Suppressor macrophage treated with lipopolysaccharide for 4 hours (primary cell): ENCODE data around the gene C11orf98.
"Not testable (repeated sequence)": the region's sequence is repeated elsewhere in the genome, so short reads cannot be mapped to it uniquely, and the experiment has no call there.

Source experiments
- DNase-seq: peaks from one replicate; pipeline ENCODE4 v3.0.0-alpha.2; 2020

Gene C11orf98

DNA sequence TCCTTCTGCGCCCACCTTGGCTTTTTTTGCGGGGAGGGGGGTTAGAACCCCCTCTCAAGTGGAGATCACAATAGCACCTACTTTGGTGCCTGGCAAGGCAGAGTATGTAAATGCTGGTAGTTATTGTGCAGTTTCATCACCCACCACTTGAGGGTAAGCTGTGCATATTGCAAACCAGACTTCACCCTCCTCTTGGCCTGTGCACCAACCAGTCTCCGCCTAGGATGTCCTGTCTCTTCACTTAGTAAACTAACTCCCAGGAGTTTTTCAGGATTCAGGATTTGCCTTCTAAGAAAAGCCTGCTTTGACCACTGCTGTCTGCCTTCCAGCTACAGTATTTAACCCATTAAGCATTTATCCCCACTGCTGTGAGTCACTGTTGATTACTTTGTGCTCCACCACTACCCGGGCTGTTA lies 15.8 kb upstream of the C11orf98 start:
- peak; percentile 43 for DNase-seq

DNA sequence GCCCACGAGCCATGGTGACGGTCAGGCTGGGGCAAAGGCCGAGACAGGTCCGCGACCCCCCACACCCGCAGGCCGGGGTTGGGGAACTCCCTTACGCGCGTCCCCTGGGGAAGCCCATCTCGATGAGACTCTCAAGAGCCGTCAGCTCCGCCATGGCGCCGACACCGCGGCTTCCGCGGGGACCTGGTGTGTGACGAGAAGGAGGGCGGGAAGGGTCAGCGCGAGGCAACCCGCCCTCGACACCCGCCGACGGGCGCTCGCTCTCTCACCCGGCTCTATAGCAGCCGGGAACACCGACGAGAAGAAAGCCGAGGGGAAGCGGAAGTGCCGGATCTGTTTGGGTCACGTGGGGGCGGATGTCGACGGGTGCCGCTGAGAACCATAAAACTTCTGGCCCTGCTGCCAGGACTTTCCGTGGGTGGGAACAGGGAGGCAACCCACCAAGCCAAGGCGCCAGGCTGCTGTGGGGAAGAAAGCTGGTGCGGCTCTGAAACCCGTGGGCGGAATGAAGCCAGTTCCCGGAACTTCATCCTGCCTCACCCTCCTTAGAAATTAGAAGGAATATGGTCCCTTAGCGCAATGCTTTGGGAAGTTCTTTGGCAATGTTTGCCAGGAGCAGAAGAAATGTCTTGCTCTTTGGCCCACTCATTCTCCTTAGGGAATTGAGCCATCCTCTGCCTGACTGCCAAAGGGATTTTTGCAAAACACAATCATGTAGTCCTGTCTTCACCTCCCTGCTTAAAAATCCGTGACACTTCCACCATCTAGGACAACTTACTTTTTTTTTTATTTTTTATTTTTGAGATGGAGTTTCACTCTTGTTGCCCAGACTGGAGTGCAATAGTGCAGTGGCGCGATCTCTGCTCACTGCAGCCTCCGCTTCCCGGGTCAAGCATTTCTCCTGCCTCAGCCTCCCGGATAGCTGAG lies 14.0 kb upstream of the C11orf98 start, which contains the start of gene UBXN1:
Gene UBXN1, minus strand, starts transcription at position 304 of the 927 bp plus-strand sequence. Its CDS starts 150 bp downstream, at position 154.
- DNase-seq = peak; percentile 94

DNA sequence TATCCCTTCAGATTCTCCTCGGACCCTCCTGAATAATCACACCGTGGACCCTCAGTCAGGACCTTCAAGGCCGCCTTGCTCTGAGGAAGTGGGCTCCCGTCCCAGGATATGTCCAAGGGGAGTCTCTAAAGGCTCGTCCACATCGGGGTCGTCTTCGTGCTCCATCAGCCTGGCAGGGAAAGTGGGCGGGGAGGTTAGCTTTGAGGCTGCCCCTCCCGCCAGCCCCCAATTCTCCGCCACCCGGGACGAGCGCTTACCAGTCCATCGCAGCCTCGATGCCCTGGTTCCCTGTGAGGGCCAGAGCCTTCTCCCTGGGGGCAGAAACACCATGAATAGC lies 13.4 kb upstream of the C11orf98 start:
- DNase-seq = no peak

DNA sequence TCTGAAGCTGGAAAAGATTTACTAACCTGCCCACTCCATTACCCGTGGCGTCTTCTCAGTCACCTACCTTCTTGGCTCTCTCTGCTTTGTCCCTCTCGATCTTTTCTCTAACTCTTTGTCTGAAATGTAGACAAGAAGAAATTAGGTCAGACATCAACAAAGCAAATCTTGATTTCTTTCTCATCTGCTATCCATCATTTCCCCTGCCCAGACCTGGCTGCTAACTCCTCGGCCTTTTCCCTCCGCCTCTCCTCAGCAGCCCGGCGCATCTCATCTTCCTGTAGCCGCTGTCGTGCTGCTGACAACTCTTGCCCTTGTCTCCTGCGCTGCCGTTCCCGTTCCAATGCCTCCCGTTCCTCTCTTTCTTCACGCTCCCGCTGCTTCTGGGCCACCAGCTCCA lies 12.7 kb upstream of the C11orf98 start:
- DNase-seq = no peak

DNA sequence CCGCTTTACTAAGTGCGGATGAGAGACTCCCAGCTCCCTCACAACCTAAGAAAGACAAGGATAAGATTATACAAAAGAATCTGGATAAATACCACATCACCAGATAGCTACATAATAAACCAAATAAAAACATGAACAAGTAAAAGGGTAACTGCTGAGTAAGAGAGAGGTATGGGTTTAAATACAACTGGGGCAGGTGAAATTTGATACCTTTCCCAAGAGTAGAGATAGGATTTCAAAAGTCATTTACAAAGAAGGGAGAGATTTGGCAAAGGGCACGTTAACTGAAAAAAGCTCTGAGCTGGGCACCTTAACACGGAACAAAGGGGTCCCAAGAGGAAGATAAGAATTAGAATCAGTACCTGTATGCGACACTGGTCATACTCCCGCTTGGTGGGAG lies 12.1 kb upstream of the C11orf98 start:
- DNase-seq = no peak

DNA sequence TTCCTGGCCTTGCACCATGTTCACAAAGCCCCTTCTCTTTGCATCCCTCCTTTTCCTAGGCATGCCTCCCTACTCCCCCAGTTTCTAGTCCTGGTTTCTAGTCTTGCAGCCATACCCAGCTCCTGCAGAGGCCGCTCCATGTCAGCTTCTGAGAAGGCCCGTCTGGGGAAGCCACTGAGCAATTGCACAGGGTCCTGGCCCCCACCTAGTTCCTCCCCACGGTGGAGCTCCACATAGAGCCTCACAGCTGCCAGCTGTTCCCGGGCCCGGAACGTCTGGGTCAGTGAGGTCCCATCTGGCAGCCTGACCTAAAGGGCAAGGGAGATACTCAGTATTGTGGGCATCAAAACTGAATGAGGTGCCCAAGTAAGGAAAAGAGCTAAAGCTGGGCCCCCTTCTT lies 11.7 kb upstream of the C11orf98 start:
- no peak for DNase-seq

DNA sequence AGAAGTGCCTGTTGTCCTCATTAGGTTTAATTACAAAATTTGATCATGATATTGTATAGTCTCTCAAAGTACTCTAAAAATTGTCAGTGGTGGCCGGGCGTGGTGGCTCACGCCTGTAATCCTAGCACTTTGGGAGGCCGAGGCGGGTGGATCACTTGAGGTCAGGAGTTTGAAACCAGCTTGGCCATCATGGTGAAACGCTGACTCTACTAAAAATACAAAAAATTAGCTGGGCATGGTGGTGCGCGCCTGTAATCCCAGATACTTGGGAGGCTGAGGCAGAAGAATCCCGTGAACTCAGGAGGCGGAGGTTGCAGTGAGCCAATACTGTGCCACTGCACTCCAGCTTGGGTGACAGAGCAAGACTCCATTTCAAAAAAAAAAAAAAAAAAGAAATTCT lies 10.4 kb upstream of the C11orf98 start:
- not testable (repeated sequence) for DNase-seq

DNA sequence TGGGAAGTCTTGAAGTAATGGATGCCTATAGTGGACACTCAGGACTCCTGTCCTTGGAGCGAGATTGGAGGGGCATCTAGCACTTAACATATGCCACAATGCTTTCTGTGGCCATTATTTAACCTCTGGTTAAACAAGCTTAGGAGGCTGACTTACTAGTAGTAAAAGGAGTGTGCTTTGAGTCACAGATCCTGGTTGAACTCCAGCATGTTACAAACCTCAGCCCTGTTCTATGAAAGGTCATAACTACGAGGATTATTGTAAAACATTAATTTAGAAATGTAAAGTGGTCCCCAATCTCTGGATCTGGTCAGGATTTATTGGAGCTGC lies 8.2 kb upstream of the C11orf98 start:
- no peak for DNase-seq

DNA sequence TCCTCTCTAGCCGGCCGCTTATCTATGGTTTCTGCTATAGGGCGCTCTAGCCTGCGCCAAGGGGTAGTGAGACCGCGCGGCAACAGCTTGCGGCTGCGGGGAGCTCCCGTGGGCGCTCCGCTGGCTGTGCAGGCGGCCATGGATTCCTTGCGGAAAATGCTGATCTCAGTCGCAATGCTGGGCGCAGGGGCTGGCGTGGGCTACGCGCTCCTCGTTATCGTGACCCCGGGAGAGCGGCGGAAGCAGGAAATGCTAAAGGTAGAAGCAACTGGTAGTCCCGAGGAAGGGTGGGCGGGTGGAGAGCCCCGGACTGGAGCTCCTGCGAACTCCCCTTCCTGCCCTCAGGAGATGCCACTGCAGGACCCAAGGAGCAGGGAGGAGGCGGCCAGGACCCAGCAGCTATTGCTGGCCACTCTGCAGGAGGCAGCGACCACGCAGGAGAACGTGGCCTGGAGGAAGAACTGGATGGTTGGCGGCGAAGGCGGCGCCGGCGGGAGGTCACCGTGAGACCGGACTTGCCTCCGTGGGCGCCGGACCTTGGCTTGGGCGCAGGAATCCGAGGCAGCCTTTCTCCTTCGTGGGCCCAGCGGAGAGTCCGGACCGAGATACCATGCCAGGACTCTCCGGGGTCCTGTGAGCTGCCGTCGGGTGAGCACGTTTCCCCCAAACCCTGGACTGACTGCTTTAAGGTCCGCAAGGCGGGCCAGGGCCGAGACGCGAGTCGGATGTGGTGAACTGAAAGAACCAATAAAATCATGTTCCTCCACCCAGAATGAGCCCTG lies 6.8 kb upstream of the C11orf98 start, which contains the start of the genes LBHD1 and UQCC3:
Gene LBHD1, minus strand, starts transcription at position 660 of the 782 bp plus-strand sequence. CDS start 2,236 bp downstream, outside the sequence.
Gene UQCC3, plus strand, starts transcription at position 66 of the 782 bp plus-strand sequence. Its CDS starts 73 bp downstream, at position 139.
- peak; percentile 83 for DNase-seq

DNA sequence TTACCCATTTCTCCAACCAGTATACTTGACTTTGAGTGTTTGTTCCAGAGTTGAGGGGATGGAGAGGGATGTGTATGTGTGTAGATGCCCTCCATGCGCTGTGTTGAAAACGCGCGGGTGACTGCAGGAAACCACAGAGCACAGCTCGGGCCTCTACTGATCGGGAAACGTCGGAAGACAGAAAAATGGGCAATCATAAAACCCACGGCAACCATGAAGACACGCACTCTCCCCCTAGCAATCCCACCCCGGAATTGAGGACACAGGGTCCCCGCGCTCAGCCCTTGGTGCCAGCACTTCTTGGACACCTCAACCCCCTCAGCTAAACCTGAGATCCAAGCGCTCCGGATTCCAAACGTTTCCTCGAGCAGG lies 6.2 kb upstream of the C11orf98 start:
- DNase-seq = no peak

DNA sequence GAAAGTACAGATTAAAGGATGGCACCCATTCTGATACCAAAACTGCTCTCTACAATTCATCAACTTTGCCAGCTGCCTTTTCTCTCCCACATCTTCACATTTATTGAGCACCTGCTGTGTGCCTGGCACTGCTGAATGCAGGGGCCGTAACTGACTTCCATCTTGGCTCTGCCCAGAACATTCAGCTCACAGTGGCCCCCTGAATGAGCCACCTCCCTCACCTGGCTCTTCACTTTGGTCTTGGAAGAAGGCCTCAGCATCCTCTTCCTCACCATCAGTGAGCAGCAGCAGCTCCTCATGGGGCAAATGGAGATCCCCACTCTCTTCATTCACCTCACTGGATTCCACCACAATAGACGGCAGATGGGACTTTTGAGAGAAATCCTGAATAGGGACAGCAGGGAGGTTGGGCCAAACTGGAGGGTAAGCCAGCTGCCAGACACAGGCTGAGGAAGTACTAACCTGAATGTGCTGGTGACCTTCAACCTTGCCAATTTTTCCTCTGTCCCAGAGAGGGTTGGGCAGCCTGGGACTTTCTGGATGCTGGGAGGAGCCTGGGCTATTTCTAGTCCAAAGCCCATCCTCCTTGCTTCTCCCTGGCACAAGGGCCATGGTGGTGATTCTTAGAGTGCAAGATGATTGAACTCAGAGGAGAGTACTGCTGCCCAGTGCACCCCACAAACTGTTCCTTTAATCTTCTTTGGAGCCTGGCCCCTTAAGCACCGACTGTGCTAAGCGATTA lies 4.6 kb upstream of the C11orf98 start:
- DNase-seq = no peak

DNA sequence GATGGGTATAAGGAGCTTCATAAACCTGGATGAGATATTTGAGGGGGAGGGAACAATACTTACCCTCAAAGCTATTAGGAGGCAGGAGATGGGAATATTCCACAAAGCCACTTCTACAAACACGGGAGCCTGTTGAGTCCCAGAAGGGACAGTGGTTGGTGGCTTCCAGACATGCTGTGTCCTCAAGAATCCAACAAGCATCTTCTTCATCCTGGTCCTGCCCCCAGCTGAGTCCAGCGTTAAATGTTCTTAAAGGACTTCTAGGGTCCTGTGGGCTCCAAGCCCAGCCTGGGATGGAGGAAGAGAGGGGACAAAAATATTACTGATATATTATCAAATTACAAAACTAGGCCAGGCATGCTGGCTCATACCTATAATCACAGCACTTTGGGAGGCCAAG lies 2.5 kb upstream of the C11orf98 start:
- no peak for DNase-seq

DNA sequence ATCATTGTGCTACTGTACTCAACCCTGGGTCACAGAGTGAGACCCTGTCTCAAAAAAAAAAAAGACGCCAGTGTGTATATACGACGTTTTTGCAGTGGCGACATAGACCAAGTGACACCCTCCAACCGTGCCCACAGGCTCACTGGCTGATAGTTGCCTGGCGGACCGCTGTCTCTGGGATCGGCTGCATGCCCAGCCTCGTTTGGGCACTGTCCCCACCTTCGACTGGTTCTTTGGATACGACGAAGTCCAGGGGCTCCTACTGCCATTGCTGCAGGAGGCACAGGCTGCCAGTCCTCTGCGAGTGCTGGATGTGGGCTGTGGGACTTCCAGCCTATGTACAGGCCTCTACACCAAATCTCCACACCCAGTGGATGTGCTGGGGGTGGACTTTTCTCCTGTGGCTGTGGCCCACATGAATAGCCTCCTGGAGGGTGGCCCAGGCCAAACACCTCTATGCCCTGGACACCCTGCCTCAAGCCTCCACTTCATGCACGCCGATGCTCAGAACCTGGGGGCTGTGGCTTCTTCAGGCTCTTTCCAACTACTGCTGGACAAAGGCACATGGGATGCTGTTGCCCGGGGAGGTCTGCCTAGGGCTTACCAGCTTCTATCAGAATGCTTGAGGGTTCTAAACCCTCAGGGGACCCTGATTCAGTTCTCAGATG lies 1.4 kb upstream of the C11orf98 start:
- DNase-seq = no peak

DNA sequence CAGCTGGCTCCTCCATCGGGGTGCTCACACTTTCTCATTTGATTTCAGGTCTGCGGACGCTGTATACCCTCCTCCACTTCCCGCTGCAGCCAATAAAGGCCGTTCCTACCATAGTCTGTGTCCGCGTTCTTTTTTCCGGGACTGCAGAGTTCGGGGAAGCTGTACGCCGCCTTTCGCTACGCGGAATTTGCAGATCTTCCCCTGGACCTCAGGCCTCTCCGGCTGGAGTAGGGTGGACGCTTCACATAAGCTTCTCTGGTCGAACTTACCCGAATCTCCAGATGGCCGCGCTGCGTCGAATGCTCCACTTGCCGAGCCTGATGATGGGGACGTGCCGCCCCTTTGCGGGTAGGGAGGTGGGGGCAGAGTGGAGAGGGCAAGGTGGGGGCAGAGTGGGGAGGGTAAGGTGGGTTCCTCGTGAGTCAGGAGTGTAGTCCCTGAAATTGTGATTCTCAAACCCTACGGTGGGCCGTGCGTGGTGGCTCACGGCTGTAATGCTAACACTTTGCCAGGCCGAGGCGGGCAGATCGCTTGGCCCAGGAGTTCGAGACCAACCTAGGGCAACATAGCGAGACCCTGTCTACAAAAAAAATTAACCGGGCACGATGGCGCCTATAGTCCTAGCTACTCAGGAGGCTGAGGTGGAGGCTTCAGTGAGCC lies 719 bp upstream of the C11orf98 start:
- DNase-seq = peak; percentile 60

DNA sequence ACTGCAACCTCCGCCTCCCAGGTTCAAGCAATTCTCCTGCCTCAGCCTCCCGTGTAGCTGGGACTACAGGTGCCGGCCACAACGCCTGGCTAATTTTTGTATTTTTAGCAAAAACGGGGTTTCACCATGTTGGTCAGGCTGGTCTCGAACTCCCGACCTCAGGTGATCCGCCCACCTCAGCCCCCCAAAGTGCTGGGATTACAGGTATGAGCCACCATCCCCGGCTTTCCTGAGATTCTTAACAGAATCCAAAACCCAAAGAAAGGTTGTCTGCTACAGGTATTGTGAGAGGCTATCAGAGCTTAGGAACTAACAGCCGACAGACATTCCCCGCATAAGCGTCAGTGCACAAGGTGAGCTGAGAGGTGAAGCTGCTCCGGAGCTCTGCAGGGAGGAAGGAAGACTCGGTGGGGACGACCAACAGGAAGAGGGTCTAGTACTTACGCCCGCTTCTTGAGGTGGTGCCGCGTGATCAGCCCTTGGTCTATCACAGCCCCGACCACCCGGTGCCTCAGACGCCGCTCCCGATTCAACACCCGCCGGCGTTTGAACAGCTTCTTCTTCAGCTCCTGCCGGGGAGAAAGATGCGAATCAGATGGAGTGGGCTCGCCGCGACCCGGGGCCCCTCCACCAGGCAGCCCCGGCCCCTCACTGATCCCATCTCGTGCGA lies 470 bp downstream of the C11orf98 start:
- no peak for DNase-seq

DNA sequence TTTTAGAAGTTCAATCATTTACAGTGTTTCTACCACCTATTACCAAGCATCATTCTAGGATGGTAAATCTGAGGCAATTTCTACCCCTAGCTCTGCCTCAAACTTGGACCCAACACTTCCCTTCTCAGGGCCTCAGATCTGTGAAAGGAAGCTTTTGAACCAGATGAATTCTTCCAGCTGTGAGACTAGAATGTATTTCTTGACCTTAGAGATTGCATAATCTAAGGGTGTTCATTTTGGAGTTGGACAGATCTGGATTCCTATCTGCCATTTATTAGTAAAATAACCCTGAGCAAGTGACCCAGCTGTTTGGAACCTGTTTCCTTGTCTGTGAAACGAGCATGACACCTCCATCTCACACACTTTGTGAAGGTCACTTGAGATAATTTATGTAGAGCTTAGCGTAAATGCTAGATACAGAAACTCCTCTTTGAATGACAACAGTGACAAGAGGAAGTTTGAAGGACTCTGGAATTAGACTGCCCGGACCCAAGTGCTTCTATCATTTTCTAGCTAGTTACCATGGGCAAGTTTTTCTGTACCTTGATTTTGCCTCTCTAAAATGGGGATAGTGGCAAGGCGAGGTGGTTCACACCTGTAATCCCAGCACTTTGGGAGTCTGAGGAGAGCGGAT lies 8.1 kb downstream of the C11orf98 start:
- no peak for DNase-seq

DNA sequence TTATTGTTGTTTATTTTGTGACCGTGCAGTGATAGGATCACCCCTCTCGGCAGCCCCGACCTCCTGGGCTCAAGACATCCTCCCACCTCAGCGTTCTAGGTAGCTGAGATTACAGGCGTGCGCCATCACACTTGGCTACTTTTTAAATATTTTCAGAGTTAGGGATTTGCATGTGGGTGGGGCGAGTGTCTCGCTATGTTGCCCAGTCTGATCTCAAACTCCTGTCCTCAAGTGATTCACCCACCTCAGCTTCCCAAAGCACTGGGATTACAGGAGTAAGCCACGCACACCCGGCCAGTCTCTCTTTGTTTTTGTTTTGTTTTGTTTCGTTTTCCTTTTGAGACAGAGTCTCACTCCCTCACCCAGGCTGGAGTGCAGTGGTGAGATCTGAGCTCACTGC lies 10.7 kb downstream of the C11orf98 start:
- peak; percentile 14 for DNase-seq

DNA sequence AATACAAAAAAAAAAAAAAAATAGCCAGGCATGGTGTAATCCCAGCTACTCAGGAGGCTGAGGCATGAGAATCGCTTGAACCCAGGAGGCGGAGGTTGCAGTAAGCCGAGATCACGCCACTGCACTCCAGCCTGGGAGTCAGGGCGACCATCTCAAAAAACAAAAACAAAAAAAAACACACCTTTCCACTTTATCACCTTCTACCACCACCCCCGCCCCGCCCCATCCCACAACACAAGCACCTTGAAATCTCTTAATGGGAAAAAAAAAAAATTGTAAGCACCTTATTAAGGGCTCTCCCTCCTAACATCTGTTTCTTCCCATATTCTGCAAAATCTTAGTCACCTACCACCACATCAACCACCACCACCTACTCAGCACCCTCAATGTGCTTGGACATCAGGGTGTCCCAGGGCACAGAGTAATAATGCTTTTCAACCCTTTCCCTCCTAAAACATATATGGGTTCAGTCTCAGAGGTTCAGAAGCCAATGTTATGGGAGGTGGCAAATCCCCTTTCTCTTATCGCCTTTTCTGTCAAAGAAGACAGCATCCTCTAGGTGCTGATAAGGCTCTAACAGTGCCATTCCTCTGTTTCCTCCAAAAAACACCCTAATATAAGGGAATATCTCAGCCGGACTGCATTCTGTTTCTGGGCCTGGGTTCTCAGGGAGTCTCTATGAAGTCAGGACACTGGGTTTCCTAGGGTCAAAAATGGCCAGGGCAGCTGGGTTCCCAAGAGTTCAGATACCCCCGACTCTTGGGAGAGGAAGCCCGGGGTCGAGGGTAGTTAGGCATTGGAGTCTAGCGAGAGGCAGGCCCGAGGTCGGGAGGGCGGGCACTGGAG lies 12.6 kb downstream of the C11orf98 start:
- peak; percentile 16 for DNase-seq

DNA sequence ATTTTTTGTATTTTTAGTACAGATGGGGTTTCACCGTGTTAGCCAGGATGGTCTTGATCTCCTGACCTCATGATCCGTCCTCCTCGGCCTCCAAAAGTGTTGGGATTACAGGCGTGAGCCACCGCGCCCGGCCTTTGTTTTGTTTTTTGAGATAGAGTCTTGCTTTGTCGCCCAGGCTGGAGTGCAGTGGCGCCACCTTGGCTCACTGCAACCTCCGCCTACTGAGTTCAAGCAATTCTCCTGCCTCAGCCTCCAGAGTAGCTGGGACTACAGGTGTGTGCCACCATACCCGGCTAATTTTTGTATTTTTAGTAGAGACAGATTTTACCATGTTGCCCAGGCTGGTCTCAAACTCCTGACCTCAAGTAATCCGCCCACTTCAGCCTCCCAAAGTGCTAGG lies 14.7 kb downstream of the C11orf98 start:
- DNase-seq = not testable (repeated sequence)

DNA sequence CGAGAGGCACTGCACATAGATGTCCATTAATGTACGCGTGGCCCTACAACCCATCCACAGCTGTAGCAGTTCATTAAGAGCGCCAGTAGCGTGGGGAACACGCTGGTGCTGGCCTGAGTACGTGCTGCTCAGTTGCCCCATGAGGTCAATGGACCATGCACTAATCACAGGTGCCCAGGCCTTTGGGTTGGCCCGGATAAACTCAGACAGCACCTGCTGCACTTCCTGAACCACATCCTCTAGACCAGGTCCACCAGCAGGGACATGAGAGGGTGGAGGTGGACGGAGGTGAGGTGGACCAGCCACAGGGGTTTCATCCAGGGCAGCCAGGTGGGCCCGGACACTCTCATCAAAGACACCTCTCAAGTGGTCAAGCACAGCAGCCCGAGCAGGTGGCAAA lies 15.5 kb downstream of the C11orf98 start:
- no peak for DNase-seq
